BJ (cell line): Measurements from ENCODE around the gene INTS7. TPM values are rescaled to one million over a fixed set of nuclear protein-coding genes. Genes with fewer than 3 reads are reported as not detected.

Experiments
- CTCF ChIA-PET: fragments of 350-600 bp; formaldehyde crosslinking; extraction: SDS; loops from one replicate; lab custom pipeline; 2021; ENCODE audit warnings: antibody characterized with exemption, inconsistent platforms; lab: Yijun Ruan, JAX
- POLR2A ChIA-PET: fragments of 300-600 bp; sonication (Branson Sonifier 250); formaldehyde crosslinking; extraction: SDS; loops from one replicate; lab custom pipeline; 2021; ENCODE audit warnings: antibody characterized with exemption; lab: Charles Lee
- DNase-seq: peaks from one replicate; pipeline ENCODE4 v3.0.0-alpha.2; 2011; ENCODE audit warnings: low read depth
- H3K27me3 ChIP-seq: 2 replicates; pipeline ENCODE4 v1.6.0; 2011; ENCODE audit warnings: low read length; ENCODE audit not compliant: control insufficient read depth, insufficient read depth
- H3K36me3 ChIP-seq: 2 replicates; pipeline ENCODE4 v1.5.1; 2011; ENCODE audit warnings: low read length; ENCODE audit not compliant: control insufficient read depth, insufficient read depth
- H3K4me3 ChIP-seq: 2 replicates; pipeline ENCODE4 v1.5.1; 2011; ENCODE audit warnings: low read depth, mild to moderate bottlenecking, control low read depth, low read length
- polyA plus RNA-seq: library from polyadenylated mRNA; depleted of rRNA; stranded (reverse); fragments of >200 nt; gene quantifications from 2 replicates; pipeline ENCODE4 v1.2.3, GENCODE V29; 2011
- TF ChIP-seq, protein P1 (sequence below): IDR thresholded peaks from 2 replicates; pipeline ENCODE4 v1.5.1; 2011; ENCODE audit warnings: low read depth, mild to moderate bottlenecking, control low read depth, inconsistent platforms, low read length, moderate library complexity; ENCODE audit not compliant: insufficient read depth

INTS7 gene
- polyA plus RNA-seq, 1 experiment: 11.6 TPM

DNA sequence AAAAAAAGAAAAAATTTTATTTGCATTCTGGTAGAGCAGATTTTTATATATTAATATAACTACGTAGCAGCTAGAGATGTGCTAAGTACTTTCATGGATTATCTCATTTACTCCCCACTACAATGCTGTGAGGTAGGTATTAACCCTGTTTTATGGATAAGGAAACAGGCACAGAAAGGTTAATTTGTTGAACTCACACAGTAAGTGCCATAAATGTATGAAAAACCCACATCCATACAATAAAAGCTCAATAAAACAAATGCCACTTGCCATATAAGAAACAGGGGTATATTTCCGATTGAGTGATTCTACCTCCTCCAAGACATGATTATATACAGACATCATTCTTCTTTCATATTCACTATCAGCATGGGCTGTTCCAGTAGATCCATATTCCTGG, 83.1 kb downstream of the INTS7 start:
- H3K4me3 ChIP-seq: no peak overlapping the region
- DNase-seq: no peak
- TF ChIP-seq, protein P1, sequence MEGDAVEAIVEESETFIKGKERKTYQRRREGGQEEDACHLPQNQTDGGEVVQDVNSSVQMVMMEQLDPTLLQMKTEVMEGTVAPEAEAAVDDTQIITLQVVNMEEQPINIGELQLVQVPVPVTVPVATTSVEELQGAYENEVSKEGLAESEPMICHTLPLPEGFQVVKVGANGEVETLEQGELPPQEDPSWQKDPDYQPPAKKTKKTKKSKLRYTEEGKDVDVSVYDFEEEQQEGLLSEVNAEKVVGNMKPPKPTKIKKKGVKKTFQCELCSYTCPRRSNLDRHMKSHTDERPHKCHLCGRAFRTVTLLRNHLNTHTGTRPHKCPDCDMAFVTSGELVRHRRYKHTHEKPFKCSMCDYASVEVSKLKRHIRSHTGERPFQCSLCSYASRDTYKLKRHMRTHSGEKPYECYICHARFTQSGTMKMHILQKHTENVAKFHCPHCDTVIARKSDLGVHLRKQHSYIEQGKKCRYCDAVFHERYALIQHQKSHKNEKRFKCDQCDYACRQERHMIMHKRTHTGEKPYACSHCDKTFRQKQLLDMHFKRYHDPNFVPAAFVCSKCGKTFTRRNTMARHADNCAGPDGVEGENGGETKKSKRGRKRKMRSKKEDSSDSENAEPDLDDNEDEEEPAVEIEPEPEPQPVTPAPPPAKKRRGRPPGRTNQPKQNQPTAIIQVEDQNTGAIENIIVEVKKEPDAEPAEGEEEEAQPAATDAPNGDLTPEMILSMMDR: no peak
- H3K27me3 ChIP-seq: no peaks in the 10 kb centered on the region
- no peaks in the 10 kb centered on the region; the same call in none of the 2 replicates for H3K36me3 ChIP-seq
- POLR2A ChIA-PET: no interaction called here
- CTCF ChIA-PET: interaction anchor here (1.0 to 1.1 kb wide), 2 partner anchors 7 to 32 kb away, joined by 3 read pairs; no protein-coding TSS in a partner anchor

DNA sequence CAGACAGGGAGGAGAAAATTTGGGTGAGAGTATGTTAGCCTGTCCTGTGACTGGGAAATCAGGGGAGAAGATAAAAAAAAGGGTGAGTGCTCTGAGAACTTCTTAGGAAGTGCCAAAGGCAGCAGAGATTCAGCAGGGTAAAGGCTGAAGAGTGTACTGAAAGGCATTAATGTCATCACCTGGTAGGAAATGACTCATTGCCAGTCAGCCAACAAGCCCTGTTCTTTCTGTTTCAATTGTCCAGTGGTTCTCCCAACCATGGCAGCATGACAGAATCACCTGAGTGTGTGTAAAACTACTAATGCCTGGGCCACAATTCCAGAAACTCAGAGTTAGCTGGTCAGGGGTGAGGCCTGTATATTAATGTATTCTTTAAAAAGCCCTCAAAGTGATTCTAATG, 83.5 kb downstream of the INTS7 start:
- no peak for DNase-seq
- TF ChIP-seq, protein P1: no peak
- Histone ChIP-seq H3K36me3 (no peaks in the 10 kb centered on the region; the same call in none of the 2 replicates), H3K4me3 (no peak overlapping the region), H3K27me3 (no peaks in the 10 kb centered on the region)
- ChIA-PET POLR2A (no interaction called here), CTCF (interaction anchor here (1.0 kb wide), 1 partner anchor 32 kb away, joined by 3 read pairs; no protein-coding TSS in a partner anchor)

DNA sequence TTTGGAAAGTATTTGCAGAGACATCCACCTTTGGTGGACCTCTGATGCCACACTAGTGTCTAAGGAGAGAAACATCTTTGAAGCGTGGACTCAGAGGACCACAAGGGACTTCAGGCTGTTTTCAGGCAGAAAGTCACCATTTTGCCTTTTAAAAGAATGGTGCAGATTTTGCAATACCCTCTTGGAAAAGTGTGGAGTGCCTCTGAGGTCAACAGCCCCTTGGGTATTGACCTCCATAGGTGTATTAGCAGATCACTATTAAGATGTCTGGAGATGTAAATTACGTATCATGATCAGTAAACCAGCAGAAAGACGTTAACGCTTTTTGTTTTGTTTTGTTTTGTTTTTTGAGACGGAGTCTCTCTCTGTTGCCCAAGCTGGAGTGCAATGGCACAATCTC, 87.0 kb downstream of the INTS7 start:
- no peak for DNase-seq
- POLR2A ChIA-PET: no interaction called here
- CTCF ChIA-PET: no interaction called here
- no peaks in the 10 kb centered on the region; the same call in 1 of the 2 replicates for H3K36me3 ChIP-seq
- TF ChIP-seq, protein P1: no peak
- no peaks in the 10 kb centered on the region for H3K27me3 ChIP-seq
- H3K4me3 ChIP-seq: no peak overlapping the region

DNA sequence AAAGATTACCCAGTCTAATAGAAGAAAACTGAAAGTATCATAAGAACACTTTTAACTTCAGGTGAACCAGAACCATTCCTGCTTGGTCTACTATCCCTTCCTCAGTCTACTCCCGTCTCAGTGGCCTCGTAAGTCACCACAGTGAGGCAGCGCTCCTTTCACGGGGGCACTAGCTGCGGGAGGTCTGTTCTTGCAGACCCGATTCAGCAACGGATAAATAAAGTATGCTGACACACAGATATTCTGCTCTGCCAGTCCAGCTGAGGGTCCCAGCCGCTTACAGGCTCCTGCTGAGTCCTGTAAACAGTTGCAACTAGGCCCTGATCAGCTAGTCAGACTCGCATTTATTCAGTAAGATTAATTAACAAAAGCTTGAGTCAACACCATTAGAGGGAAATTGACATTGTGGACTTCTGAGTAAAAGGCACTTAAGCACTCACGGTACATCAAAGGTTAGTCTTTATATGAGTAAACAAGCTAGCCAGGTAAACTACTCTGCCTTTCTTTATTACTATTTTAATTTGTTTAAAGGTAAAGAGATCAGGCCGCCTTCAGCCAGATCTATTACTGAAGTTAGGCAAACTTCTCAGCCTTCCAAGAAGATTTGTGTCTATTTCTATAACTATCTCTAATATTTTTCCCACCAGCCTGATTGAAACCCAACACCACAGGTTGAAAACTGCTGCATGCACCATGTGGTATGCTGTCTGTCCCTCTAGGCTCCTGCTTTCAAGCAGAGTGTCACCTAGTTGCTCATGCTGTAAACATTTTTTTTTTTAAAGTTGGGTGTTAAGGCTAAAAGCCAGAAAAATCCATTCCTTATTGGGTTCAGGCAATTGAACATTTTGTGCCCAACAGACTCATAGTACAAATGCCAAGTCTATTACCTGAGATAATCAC, 87.7 kb downstream of the INTS7 start:
- H3K4me3 ChIP-seq: no peak overlapping the region
- TF ChIP-seq, protein P1: no peak
- ChIA-PET POLR2A (no interaction called here), CTCF (interaction anchor here (1.0 kb wide), 1 partner anchor 10 kb away, joined by 3 read pairs; no protein-coding TSS in a partner anchor)
- no peak for DNase-seq
- no peaks in the 10 kb centered on the region for H3K27me3 ChIP-seq
- no peaks in the 10 kb centered on the region; the same call in 1 of the 2 replicates for H3K36me3 ChIP-seq

DNA sequence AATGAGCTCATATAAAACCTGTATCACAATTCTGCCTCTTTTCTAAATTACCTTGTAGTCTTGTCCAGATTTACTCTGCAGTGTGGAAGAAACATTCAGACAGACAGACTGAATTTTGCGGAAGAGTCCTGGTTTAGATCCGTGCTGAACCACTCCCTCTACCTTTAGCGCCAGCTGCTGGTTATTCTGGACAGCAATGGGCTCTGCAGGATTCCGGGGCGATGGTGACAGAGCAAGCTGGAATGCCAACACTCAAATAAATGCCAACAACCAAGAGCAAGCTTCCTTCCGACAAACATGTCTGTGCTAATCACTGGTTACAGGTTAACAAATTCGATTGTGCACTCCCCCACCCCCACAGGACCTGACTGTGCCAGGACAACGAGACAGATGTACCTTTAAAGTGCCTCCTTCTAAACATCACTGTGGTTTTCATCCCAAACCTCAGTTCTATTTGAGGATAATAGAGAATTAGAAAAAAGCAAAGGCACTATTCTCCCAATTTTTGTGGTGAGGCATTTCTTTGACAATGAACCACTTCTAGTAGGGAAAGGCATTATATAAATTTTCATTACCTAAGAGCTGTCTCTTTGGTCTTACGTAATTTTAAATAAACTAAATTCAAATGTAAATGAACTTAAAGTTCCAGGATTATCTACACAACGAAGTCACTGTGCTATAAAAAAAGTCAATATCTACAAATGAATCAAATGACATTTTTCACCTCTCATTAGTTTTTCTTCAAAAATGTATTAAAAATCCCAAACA, 90.4 kb downstream of the INTS7 start:
- H3K36me3 ChIP-seq: no peaks in the 10 kb centered on the region
- TF ChIP-seq, protein P1: peak; percentile 49
- H3K27me3 ChIP-seq: no peaks in the 10 kb centered on the region
- ChIA-PET POLR2A (no interaction called here), CTCF (interaction anchor here (0.7 to 1.4 kb wide), 5 partner anchors 8 to 266 kb away, joined by 3 to 5 read pairs (median 4); no protein-coding TSS in a partner anchor)
- H3K4me3 ChIP-seq: no peak overlapping the region
- no peak for DNase-seq
